ENCODE results near the gene PRDM10. TPM values are rescaled to one million over a fixed set of nuclear protein-coding genes. Genes with fewer than 3 reads are reported as not detected.

Gene PRDM10
- total and polyA plus RNA-seq, 2 donors (not counting 1 experiment from before 2014, with no cell fraction given), result 2.5 to 2.9 TPM

DNA sequence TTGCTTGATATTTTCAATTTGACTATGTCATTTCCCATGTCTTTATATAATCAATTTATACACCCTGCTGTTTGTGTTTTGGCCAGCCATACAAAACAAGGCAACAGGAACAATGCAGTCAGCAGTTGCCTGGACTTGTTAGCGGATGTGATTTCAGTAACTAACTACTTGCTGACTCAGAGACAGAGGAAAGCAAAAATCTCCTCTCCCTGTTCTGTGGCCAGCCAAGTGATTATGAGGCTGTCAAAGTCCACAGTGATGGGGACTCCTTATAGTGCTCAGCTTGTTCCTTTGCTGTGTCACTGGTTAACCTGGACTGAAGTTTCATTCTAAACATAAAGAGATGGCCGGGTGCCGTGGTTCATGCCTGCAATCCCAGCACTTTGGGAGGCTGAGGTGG, 34.4 kb upstream of the PRDM10 start:
- no peak overlapping the region for H3K27ac ChIP-seq (ENCODE audit: insufficient read depth, low read length)

DNA sequence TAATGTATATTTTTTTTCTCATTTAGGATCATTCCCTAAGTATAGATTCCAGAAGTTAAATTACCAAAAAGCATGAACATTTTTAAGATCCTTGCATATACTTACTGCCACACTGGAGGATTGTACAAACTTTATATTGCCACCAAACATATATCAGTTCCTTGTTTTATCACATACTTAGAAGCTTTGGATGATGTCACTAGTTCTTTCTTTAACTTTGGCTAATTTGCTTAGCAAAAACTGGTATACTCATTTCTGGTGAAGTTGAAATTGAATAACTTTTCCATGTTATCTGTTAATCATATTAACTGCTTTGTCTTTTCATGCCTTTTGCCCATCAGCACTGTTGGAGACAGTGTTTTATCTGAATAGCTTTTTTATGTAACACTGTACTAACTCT, 31.6 kb upstream of the PRDM10 start:
- DNase-seq (ENCODE audit: low read depth in 2 of 2), result no peak
- Histone ChIP-seq H3K4me1 (ENCODE audit: control insufficient read depth, extremely low read depth, insufficient read depth, low read length) (no peaks in the 10 kb centered on the region), H2AFZ (ENCODE audit: low read length) (no peak overlapping the region), H3K9ac (ENCODE audit: insufficient read depth, low read length) (no peak overlapping the region), H3K27ac (ENCODE audit: insufficient read depth, low read length) (no peak overlapping the region), H3K36me3 (ENCODE audit: control insufficient read depth, insufficient read depth, low read length) (no peaks in the 10 kb centered on the region), H4K20me1 (ENCODE audit: control insufficient read depth, extremely low read depth, insufficient read depth, low read length) (no peaks in the 10 kb centered on the region), H3K9me3 (ENCODE audit: control insufficient read depth, insufficient read depth, low read depth, low read length) (no peaks in the 10 kb centered on the region), H3K4me2 (ENCODE audit: extremely low read depth, insufficient read depth, low read length) (no peak overlapping the region), H3K79me2 (ENCODE audit: control insufficient read depth, insufficient read depth, low read length) (no peaks in the 10 kb centered on the region), H3K27me3 (ENCODE audit: control insufficient read depth, insufficient read depth, low read length) (no peaks in the 10 kb centered on the region), H3K4me3 (replicated peaks in 1 of 4; ENCODE audit: control extremely low read depth in 1 of 4, insufficient read depth in 1 of 4, low read depth in 3 of 4, low read length in 4 of 4) (no peak overlapping the region)
- TF ChIP-seq CTCF (conservative IDR thresholded peaks at IDR 0.05 in 1 of 2, IDR thresholded peaks at IDR 0.05 in 1 of 2; ENCODE audit: low read depth in 1 of 2, low read length in 2 of 2) (no peak), EZH2 (IDR thresholded peaks at IDR 0.05; ENCODE audit: low read length, missing control alignments) (no peak)

More for the DNA sequence above, 34.4 kb upstream of the PRDM10 start:
- H3K27me3 ChIP-seq (ENCODE audit: control insufficient read depth, insufficient read depth, low read length), result no peaks in the 10 kb centered on the region
- no peaks in the 10 kb centered on the region for H3K4me1 ChIP-seq (ENCODE audit: control insufficient read depth, extremely low read depth, insufficient read depth, low read length)
- no peaks in the 10 kb centered on the region for H3K9me3 ChIP-seq (ENCODE audit: control insufficient read depth, insufficient read depth, low read depth, low read length)
- DNase-seq (ENCODE audit: low read depth in 2 of 2), result peak; percentile 51 to 90
- no peaks in the 10 kb centered on the region for H3K36me3 ChIP-seq (ENCODE audit: control insufficient read depth, insufficient read depth, low read length)
- H3K4me2 ChIP-seq (ENCODE audit: extremely low read depth, insufficient read depth, low read length), result no peak overlapping the region
- H3K9ac ChIP-seq (ENCODE audit: insufficient read depth, low read length), result no peak overlapping the region
- H4K20me1 ChIP-seq (ENCODE audit: control insufficient read depth, extremely low read depth, insufficient read depth, low read length), result no peaks in the 10 kb centered on the region
- TF ChIP-seq CTCF (conservative IDR thresholded peaks at IDR 0.05 in 1 of 2, IDR thresholded peaks at IDR 0.05 in 1 of 2; ENCODE audit: low read depth in 1 of 2, low read length in 2 of 2) (no peak), EZH2 (IDR thresholded peaks at IDR 0.05; ENCODE audit: low read length, missing control alignments) (no peak)
- no peak overlapping the region for H3K4me3 ChIP-seq (replicated peaks in 1 of 4; ENCODE audit: control extremely low read depth in 1 of 4, insufficient read depth in 1 of 4, low read depth in 3 of 4, low read length in 4 of 4)
- H3K79me2 ChIP-seq (ENCODE audit: control insufficient read depth, insufficient read depth, low read length), result no peaks in the 10 kb centered on the region
- no peak overlapping the region for H2AFZ ChIP-seq (ENCODE audit: low read length)

- Histone ChIP-seq H3K4me1 (ENCODE audit: control insufficient read depth, extremely low read depth, insufficient read depth, low read length) (no peaks in the 10 kb centered on the region), H3K27me3 (ENCODE audit: control insufficient read depth, insufficient read depth, low read length) (no peaks in the 10 kb centered on the region), H3K9ac (ENCODE audit: insufficient read depth, low read length) (no peak overlapping the region), H3K4me2 (ENCODE audit: extremely low read depth, insufficient read depth, low read length) (no peak overlapping the region), H4K20me1 (ENCODE audit: control insufficient read depth, extremely low read depth, insufficient read depth, low read length) (no peaks in the 10 kb centered on the region), H2AFZ (ENCODE audit: low read length) (no peak overlapping the region), H3K36me3 (ENCODE audit: control insufficient read depth, insufficient read depth, low read length) (no peaks in the 10 kb centered on the region), H3K79me2 (ENCODE audit: control insufficient read depth, insufficient read depth, low read length) (no peaks in the 10 kb centered on the region), H3K4me3 (replicated peaks in 1 of 4; ENCODE audit: control extremely low read depth in 1 of 4, insufficient read depth in 1 of 4, low read depth in 3 of 4, low read length in 4 of 4) (no peak overlapping the region), H3K27ac (ENCODE audit: insufficient read depth, low read length) (no peak overlapping the region), H3K9me3 (ENCODE audit: control insufficient read depth, insufficient read depth, low read depth, low read length) (no peaks in the 10 kb centered on the region)
- TF ChIP-seq EZH2 (IDR thresholded peaks at IDR 0.05; ENCODE audit: low read length, missing control alignments), result no peak
- TF ChIP-seq CTCF (conservative IDR thresholded peaks at IDR 0.05 in 1 of 2, IDR thresholded peaks at IDR 0.05 in 1 of 2; ENCODE audit: low read depth in 1 of 2, low read length in 2 of 2), result no peak
- no peak for DNase-seq (ENCODE audit: low read depth in 2 of 2)
Measured at GRCh38 chr11:130032931-130033330, 30.3 kb upstream of the PRDM10 start.

Measured in fibroblast of lung (primary cell).